Measurements from ENCODE around the gene GTF3C6.
A peak's percentile ranks its signal among the peaks of the same experiment; 100 is the strongest.
"Not testable (repeated sequence)": the region's sequence is repeated elsewhere in the genome, so short reads cannot be mapped to it uniquely, and the experiment has no call there.

GTF3C6 gene

DNA sequence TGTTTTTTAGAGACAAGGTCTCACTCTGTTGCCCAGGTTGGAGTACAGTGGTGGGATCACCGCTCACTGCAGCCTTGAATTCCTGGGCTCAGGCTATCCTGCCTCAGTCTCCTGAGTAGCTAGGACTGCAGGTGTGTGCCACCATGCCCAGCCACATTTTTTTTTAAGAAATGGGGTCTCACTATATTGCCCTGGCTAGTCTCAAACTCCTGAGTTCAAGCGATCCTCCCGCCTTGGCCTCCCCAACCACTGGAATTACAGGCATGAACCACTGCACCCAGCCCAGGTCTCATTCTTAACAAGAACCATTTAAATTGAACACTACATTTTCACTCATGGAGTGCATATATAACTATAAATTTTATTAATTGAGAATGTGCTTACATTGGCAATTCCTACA, 43.8 kb downstream of the GTF3C6 start:
- no peak overlapping the region for H3K18ac ChIP-seq (ENCODE audit: low read length)
- no peak overlapping the region for H2AK5ac ChIP-seq (ENCODE audit: low read length)
- DNase-seq, result no peak
- no peaks in the 10 kb centered on the region for H3K4me1 ChIP-seq (ENCODE audit: control insufficient read depth, low read depth, low read length)
- no peaks in the 10 kb centered on the region for H3K79me2 ChIP-seq (ENCODE audit: control insufficient read depth, insufficient read depth, low read length)
- H2BK120ac ChIP-seq (ENCODE audit: low read depth, low read length), result no peak overlapping the region
- no peak overlapping the region for H3K4me2 ChIP-seq (ENCODE audit: low read length)
- H3K36me3 ChIP-seq (ENCODE audit: control insufficient read depth, insufficient read depth, low read length), result peaks cover 6% of the 10 kb centered on the region
- no peak overlapping the region for H2BK15ac ChIP-seq (replicated peaks; ENCODE audit: low read depth)
- no peak overlapping the region for H3K9ac ChIP-seq (ENCODE audit: low read length)
- H3K56ac ChIP-seq (ENCODE audit: low read length), result no peak overlapping the region
- H3K4ac ChIP-seq (ENCODE audit: low read depth, low read length), result no peak overlapping the region
- no peak overlapping the region for H3K27ac ChIP-seq (ENCODE audit: low read depth, low read length)
- H3K4me3 ChIP-seq (ENCODE audit: low read length), result no peak overlapping the region
- H3K27me3 ChIP-seq (ENCODE audit: insufficient read depth, low read length, poor library complexity), result no peaks in the 10 kb centered on the region
- no peak overlapping the region for H3K23ac ChIP-seq (ENCODE audit: low read length)
- no peak overlapping the region for H2BK5ac ChIP-seq (ENCODE audit: low read length)
- no peak overlapping the region for H4K8ac ChIP-seq (ENCODE audit: low read depth, low read length)
- no peaks in the 10 kb centered on the region for H3K79me1 ChIP-seq (ENCODE audit: low read length)
- WGBS (ENCODE audit: extremely low coverage, insufficient coverage, low lambda C conversion rate), result no CpG with 5 or more reads among the region's 3 CpGs
- H4K5ac ChIP-seq (ENCODE audit: low read length), result no peak overlapping the region

- Histone ChIP-seq H3K27ac (ENCODE audit: low read depth, low read length) (no peak overlapping the region), H3K4ac (ENCODE audit: low read depth, low read length) (no peak overlapping the region), H4K5ac (ENCODE audit: low read length) (no peak overlapping the region), H2BK120ac (ENCODE audit: low read depth, low read length) (no peak overlapping the region), H2BK5ac (ENCODE audit: low read length) (no peak overlapping the region), H2BK15ac (replicated peaks; ENCODE audit: low read depth) (no peak overlapping the region), H3K4me1 (ENCODE audit: control insufficient read depth, low read depth, low read length) (no peaks in the 10 kb centered on the region), H3K9ac (ENCODE audit: low read length) (no peak overlapping the region), H3K79me1 (ENCODE audit: low read length) (no peaks in the 10 kb centered on the region), H4K8ac (ENCODE audit: low read depth, low read length) (no peak overlapping the region), H3K79me2 (ENCODE audit: control insufficient read depth, insufficient read depth, low read length) (no peaks in the 10 kb centered on the region), H2AK5ac (ENCODE audit: low read length) (no peak overlapping the region), H3K56ac (ENCODE audit: low read length) (no peak overlapping the region), H3K27me3 (ENCODE audit: insufficient read depth, low read length, poor library complexity) (no peaks in the 10 kb centered on the region), H3K36me3 (ENCODE audit: control insufficient read depth, insufficient read depth, low read length) (peaks cover 7% of the 10 kb centered on the region), H3K4me3 (ENCODE audit: low read length) (no peak overlapping the region), H3K23ac (ENCODE audit: low read length) (no peak overlapping the region), H3K4me2 (ENCODE audit: low read length) (no peak overlapping the region), H3K18ac (ENCODE audit: low read length) (no peak overlapping the region)
- DNase-seq, result peak; percentile 65
- WGBS (ENCODE audit: extremely low coverage, insufficient coverage, low lambda C conversion rate), result no CpG with 5 or more reads among the region's 2 CpGs
Observed at GRCh38 chr6:111011360-111012142, 53.0 kb downstream of the GTF3C6 start.

DNA sequence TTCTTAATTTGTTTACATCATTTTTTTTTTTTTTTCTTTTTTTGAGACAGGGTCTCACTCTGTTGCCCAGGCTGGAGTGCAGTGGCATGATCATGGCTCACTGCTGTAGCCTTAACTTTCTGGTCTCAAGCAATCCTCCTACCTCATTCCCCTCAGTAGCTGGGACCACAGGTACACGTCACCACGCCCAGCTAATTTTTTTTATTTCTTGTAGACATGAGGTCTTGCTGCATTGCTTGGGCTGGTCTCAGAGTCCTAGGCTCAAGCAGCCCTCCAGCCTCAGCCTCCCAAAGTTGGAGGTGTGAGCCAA, 53.6 kb downstream of the GTF3C6 start:
- no peaks in the 10 kb centered on the region for H3K4me1 ChIP-seq (ENCODE audit: control insufficient read depth, low read depth, low read length)
- no peak overlapping the region for H4K5ac ChIP-seq (ENCODE audit: low read length)
- whole genome bisulfite sequencing (ENCODE audit: extremely low coverage, insufficient coverage, low lambda C conversion rate), result no CpG with 5 or more reads among the region's 2 CpGs
- no peaks in the 10 kb centered on the region for H3K79me2 ChIP-seq (ENCODE audit: control insufficient read depth, insufficient read depth, low read length)
- no peak overlapping the region for H3K18ac ChIP-seq (ENCODE audit: low read length)
- no peak overlapping the region for H3K4me2 ChIP-seq (ENCODE audit: low read length)
- H2AK5ac ChIP-seq (ENCODE audit: low read length), result no peak overlapping the region
- H2BK120ac ChIP-seq (ENCODE audit: low read depth, low read length), result no peak overlapping the region
- H3K23ac ChIP-seq (ENCODE audit: low read length), result no peak overlapping the region
- no peaks in the 10 kb centered on the region for H3K27me3 ChIP-seq (ENCODE audit: insufficient read depth, low read length, poor library complexity)
- H2BK15ac ChIP-seq (replicated peaks; ENCODE audit: low read depth), result no peak overlapping the region
- peaks cover 7% of the 10 kb centered on the region for H3K36me3 ChIP-seq (ENCODE audit: control insufficient read depth, insufficient read depth, low read length)
- H3K4ac ChIP-seq (ENCODE audit: low read depth, low read length), result no peak overlapping the region
- no peak for DNase-seq
- no peak overlapping the region for H3K9ac ChIP-seq (ENCODE audit: low read length)
- H3K4me3 ChIP-seq (ENCODE audit: low read length), result no peak overlapping the region
- no peaks in the 10 kb centered on the region for H3K79me1 ChIP-seq (ENCODE audit: low read length)
- H3K27ac ChIP-seq (ENCODE audit: low read depth, low read length), result no peak overlapping the region
- no peak overlapping the region for H4K8ac ChIP-seq (ENCODE audit: low read depth, low read length)
- no peak overlapping the region for H2BK5ac ChIP-seq (ENCODE audit: low read length)
- no peak overlapping the region for H3K56ac ChIP-seq (ENCODE audit: low read length)

DNA sequence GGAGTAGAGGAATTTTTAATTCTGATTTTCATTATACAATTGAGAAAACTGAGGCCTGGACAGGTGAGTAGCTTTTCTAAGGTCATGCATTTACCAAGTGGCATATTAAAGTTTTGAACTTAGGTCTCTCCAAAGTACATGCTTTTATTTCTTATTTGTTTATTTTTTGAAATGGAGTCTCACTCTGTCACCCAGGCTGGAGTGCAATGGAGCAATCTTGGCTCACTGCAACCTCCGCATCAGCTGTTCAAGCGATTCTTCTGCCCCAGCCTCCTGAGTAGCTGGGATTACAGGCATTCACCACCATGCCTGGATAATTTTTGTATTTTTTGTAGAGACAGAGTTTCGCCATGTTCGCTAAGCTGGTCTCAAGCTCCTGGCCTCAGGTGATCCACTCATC, 54.0 kb downstream of the GTF3C6 start:
- H3K18ac ChIP-seq (ENCODE audit: low read length); H2AK5ac ChIP-seq (ENCODE audit: low read length); H2BK15ac ChIP-seq (replicated peaks; ENCODE audit: low read depth); H2BK5ac ChIP-seq (ENCODE audit: low read length); H3K79me2 ChIP-seq (ENCODE audit: control insufficient read depth, insufficient read depth, low read length); H3K9ac ChIP-seq (ENCODE audit: low read length); H4K8ac ChIP-seq (ENCODE audit: low read depth, low read length); H4K5ac ChIP-seq (ENCODE audit: low read length); H3K4me3 ChIP-seq (ENCODE audit: low read length); H3K23ac ChIP-seq (ENCODE audit: low read length); H3K4me1 ChIP-seq (ENCODE audit: control insufficient read depth, low read depth, low read length); H3K27me3 ChIP-seq (ENCODE audit: insufficient read depth, low read length, poor library complexity); H3K36me3 ChIP-seq (ENCODE audit: control insufficient read depth, insufficient read depth, low read length); H2BK120ac ChIP-seq (ENCODE audit: low read depth, low read length); H3K79me1 ChIP-seq (ENCODE audit: low read length); DNase-seq; H3K4me2 ChIP-seq (ENCODE audit: low read length); H3K56ac ChIP-seq (ENCODE audit: low read length); H3K4ac ChIP-seq (ENCODE audit: low read depth, low read length); H3K27ac ChIP-seq (ENCODE audit: low read depth, low read length): not testable (repeated sequence)
- no CpG with 5 or more reads among the region's 4 CpGs for WGBS (ENCODE audit: extremely low coverage, insufficient coverage, low lambda C conversion rate)

- H2BK15ac ChIP-seq (replicated peaks; ENCODE audit: low read depth), result no peak overlapping the region
- no peak overlapping the region for H4K8ac ChIP-seq (ENCODE audit: low read depth, low read length)
- no peaks in the 10 kb centered on the region for H3K27me3 ChIP-seq (ENCODE audit: insufficient read depth, low read length, poor library complexity)
- no peaks in the 10 kb centered on the region for H3K79me2 ChIP-seq (ENCODE audit: control insufficient read depth, insufficient read depth, low read length)
- H2BK120ac ChIP-seq (ENCODE audit: low read depth, low read length), result no peak overlapping the region
- H3K4me2 ChIP-seq (ENCODE audit: low read length), result no peak overlapping the region
- no peak overlapping the region for H3K23ac ChIP-seq (ENCODE audit: low read length)
- H3K27ac ChIP-seq (ENCODE audit: low read depth, low read length), result no peak overlapping the region
- no peaks in the 10 kb centered on the region for H3K79me1 ChIP-seq (ENCODE audit: low read length)
- no peak overlapping the region for H3K56ac ChIP-seq (ENCODE audit: low read length)
- no peak for DNase-seq
- no peak overlapping the region for H4K5ac ChIP-seq (ENCODE audit: low read length)
- no peaks in the 10 kb centered on the region for H3K4me1 ChIP-seq (ENCODE audit: control insufficient read depth, low read depth, low read length)
- H2AK5ac ChIP-seq (ENCODE audit: low read length), result no peak overlapping the region
- H3K36me3 ChIP-seq (ENCODE audit: control insufficient read depth, insufficient read depth, low read length), result peaks cover 9% of the 10 kb centered on the region
- H3K4ac ChIP-seq (ENCODE audit: low read depth, low read length), result no peak overlapping the region
- WGBS (ENCODE audit: extremely low coverage, insufficient coverage, low lambda C conversion rate), result no CpG with 5 or more reads among the region's 4 CpGs
- no peak overlapping the region for H3K4me3 ChIP-seq (ENCODE audit: low read length)
- H3K18ac ChIP-seq (ENCODE audit: low read length), result no peak overlapping the region
- no peak overlapping the region for H2BK5ac ChIP-seq (ENCODE audit: low read length)
- no peak overlapping the region for H3K9ac ChIP-seq (ENCODE audit: low read length)
Observed at GRCh38 chr6:111013144-111013915, 54.8 kb downstream of the GTF3C6 start.
